HepG2 (cell line): ENCODE measurements around the gene CASZ1. TPM values are rescaled to one million over a fixed set of nuclear protein-coding genes. Genes with fewer than 3 reads are reported as not detected.

Experiments
- ARID5B ChIP-seq: IDR thresholded peaks from 2 replicates; pipeline ENCODE4 v1.4.0; 2020; ENCODE audit warnings: mild to moderate bottlenecking, missing genetic modification reagents
- DNMT1 ChIP-seq: sonication (generic); formaldehyde crosslinking; IDR thresholded peaks from 2 replicates; pipeline ENCODE4 v1.5.1; 2020; ENCODE audit warnings: mild to moderate bottlenecking, missing genetic modification reagents
- FUBP1 ChIP-seq: sonication (generic); formaldehyde crosslinking; IDR thresholded peaks from 2 replicates; pipeline ENCODE4 v1.5.1; 2020; ENCODE audit warnings: missing genetic modification reagents, mild to moderate bottlenecking, borderline replicate concordance
- KAT2B ChIP-seq: fragments of 150-350 bp; IDR thresholded peaks from 2 replicates; pipeline ENCODE4 v1.6.1; 2014; ENCODE audit warnings: low read depth, low read length, borderline replicate concordance
- MAFF ChIP-seq: IDR thresholded peaks from 2 replicates; pipeline ENCODE4 v1.6.1; 2011; ENCODE audit warnings: low read depth, low read length, improper control_type of control experiment
- MAZ ChIP-seq, 2 experiments: sonication (generic) in 1 of 2; formaldehyde crosslinking in 1 of 2; IDR thresholded peaks; 2 replicates each; pipeline versions ENCODE4 v1.5.0 to v1.6.1; 2012 to 2020; ENCODE audit warnings: low read depth in 2 of 2, mild to moderate bottlenecking in 2 of 2, borderline replicate concordance in 1 of 2, improper control_type of control experiment in 1 of 2, low read length in 1 of 2, missing genetic modification reagents in 1 of 2, moderate library complexity in 1 of 2
- MIER2 ChIP-seq: IDR thresholded peaks from 2 replicates; pipeline ENCODE4 v1.6.1; 2016; ENCODE audit warnings: missing biosample characterization, missing genetic modification reagents
- MTERF4 ChIP-seq: sonication (generic); formaldehyde crosslinking; IDR thresholded peaks from 2 replicates; pipeline ENCODE4 v1.8.0; 2023; ENCODE audit warnings: mild to moderate bottlenecking, missing genetic modification reagents
- RBM39 ChIP-seq: fragments of 200-400 bp; formaldehyde crosslinking; IDR thresholded peaks from one replicate; pipeline ENCODE4 v1.6.1; 2018; ENCODE audit warnings: antibody characterized with exemption, mild to moderate bottlenecking, low read depth, low read length; ENCODE audit not compliant: poor library complexity, severe bottlenecking
- SMARCE1 ChIP-seq: fragments of 450-650 bp; IDR thresholded peaks from 2 replicates; pipeline ENCODE4 v1.6.1; 2017; ENCODE audit warnings: borderline replicate concordance
- SMYD3 ChIP-seq: sonication (generic); formaldehyde crosslinking; IDR thresholded peaks from 2 replicates; pipeline ENCODE4 v1.8.1; 2023; ENCODE audit warnings: mild to moderate bottlenecking, missing genetic modification reagents
- SYNCRIP ChIP-seq: fragments of 200-400 bp; formaldehyde crosslinking; IDR thresholded peaks from 2 replicates; pipeline ENCODE4 v1.6.1; 2018; ENCODE audit warnings: mild to moderate bottlenecking, low read depth, low read length; ENCODE audit not compliant: insufficient read depth
- ZFAT ChIP-seq: sonication (generic); formaldehyde crosslinking; conservative IDR thresholded peaks from 2 replicates; pipeline ENCODE4 v1.8.1; 2023; ENCODE audit warnings: missing genetic modification reagents, inconsistent platforms
- ZNF251 ChIP-seq: sonication (generic); formaldehyde crosslinking; IDR thresholded peaks from 2 replicates; pipeline ENCODE4 v1.9.0; 2021; ENCODE audit warnings: mild to moderate bottlenecking, missing genetic modification reagents
- ZNF33A ChIP-seq: sonication (generic); formaldehyde crosslinking; IDR thresholded peaks from 2 replicates; pipeline ENCODE4 v1.5.1; 2020; ENCODE audit warnings: missing genetic modification reagents, mild to moderate bottlenecking, moderate library complexity, borderline replicate concordance
- ZNF496 ChIP-seq: sonication (generic); formaldehyde crosslinking; IDR thresholded peaks from 2 replicates; pipeline ENCODE4 v1.8.1; 2023; ENCODE audit warnings: mild to moderate bottlenecking, moderate library complexity, missing genetic modification reagents; ENCODE audit not compliant: insufficient replicate concordance
- ZNF512 ChIP-seq: sonication (generic); formaldehyde crosslinking; IDR thresholded peaks from 2 replicates; pipeline ENCODE4 v1.4.0; 2020; ENCODE audit warnings: mild to moderate bottlenecking, missing genetic modification reagents
- ZNF543 ChIP-seq: sonication (generic); formaldehyde crosslinking; IDR thresholded peaks from 2 replicates; pipeline ENCODE4 v1.4.0; 2020; ENCODE audit warnings: mild to moderate bottlenecking, missing genetic modification reagents
- ZNF547 ChIP-seq: sonication (generic); formaldehyde crosslinking; IDR thresholded peaks from 2 replicates; pipeline ENCODE4 v1.5.1; 2020; ENCODE audit warnings: mild to moderate bottlenecking, missing genetic modification reagents
- ZNF879 ChIP-seq: sonication (generic); formaldehyde crosslinking; IDR thresholded peaks from 2 replicates; pipeline ENCODE4 v1.8.1; 2023; ENCODE audit warnings: missing genetic modification reagents
- polyA plus RNA-seq, 8 experiments: library from polyadenylated mRNA; depleted of rRNA in 3 of 8; stranded (reverse) in 7 of 8; unstranded in 1 of 8; fragments of >200 nt; fragmentation: Illumina TruSeq in 4 of 8; extraction: Trizol in 4 of 8; gene quantifications; 2 replicates each; pipeline versions ENCODE4 v1.2.1 to v1.2.3, GENCODE V29; 2011 to 2016; ENCODE audit warnings: low read depth in 4 of 8, missing spikeins in 1 of 8, mixed read lengths in 1 of 8; ENCODE audit not compliant: insufficient read depth in 1 of 8
- total RNA-seq, 5 experiments: library from RNA; depleted of rRNA; stranded (reverse); fragments of >200 nt; fragmentation: Illumina TruSeq; extraction: Trizol; gene quantifications; 2 replicates each; pipeline ENCODE4 v1.2.3, GENCODE V29; 2016; ENCODE audit warnings: low read depth in 1 of 5

Gene CASZ1
- total and polyA plus RNA-seq, 2 of the 13 experiments (the other 11 are each of a cell fraction or from before 2014, with no cell fraction given), result 1.9 to 3.7 TPM

- peak; percentile 92 for TF ChIP-seq ARID5B (CRISPR knock-in tag)
- no peak for TF ChIP-seq DNMT1 (CRISPR knock-in tag)
- TF ChIP-seq MAFF, result no peak
- TF ChIP-seq SMYD3 (CRISPR knock-in tag), result no peak
- no peak; the same call in 1 of the 2 replicates for TF ChIP-seq MTERF4
- TF ChIP-seq RBM39, result no peak
- TF ChIP-seq ZNF547, result no peak
- no peak for TF ChIP-seq ZNF33A (CRISPR knock-in tag)
- TF ChIP-seq FUBP1 (CRISPR knock-in tag), result no peak
- TF ChIP-seq ZNF496 (CRISPR knock-in tag), result no peak
- TF ChIP-seq ZFAT (CRISPR knock-in tag), result no peak
- 0 out of 2 replicates have a peak, but pooled peaks have one; percentile 39 for TF ChIP-seq MIER2 (CRISPR knock-in tag)
- no peak for TF ChIP-seq ZNF512 (CRISPR knock-in tag)
- no peak for TF ChIP-seq KAT2B
- TF ChIP-seq SMARCE1, result no peak
- TF ChIP-seq MAZ (IDR thresholded peaks at IDR 0.05; ENCODE audit: borderline replicate concordance, low read depth, low read length), result no peak
- peak; percentile 40; the same call in 1 of the 2 replicates for TF ChIP-seq MAZ (CRISPR knock-in tag; IDR thresholded peaks at IDR 0.05; ENCODE audit: low read depth)
- TF ChIP-seq ZNF251 (CRISPR knock-in tag), result no peak
- TF ChIP-seq SYNCRIP, result no peak
- no peak for TF ChIP-seq ZNF879 (CRISPR knock-in tag)
- 0 out of 2 replicates have a peak, but pooled peaks have one; percentile 51 for TF ChIP-seq ZNF543 (CRISPR knock-in tag)
These were observed 110.5 kb downstream of the CASZ1 start (continued) for GRCh38 chr1:10685808-10686403.
